ENCODE measurements around the gene GALNT10. TPM values are rescaled to one million over a fixed set of nuclear protein-coding genes. Genes with fewer than 3 reads are reported as not detected.

GALNT10 gene
- total and polyA plus RNA-seq, 2 experiments from 2014 or later, result 3.2 to 12.9 TPM

GRCh38 chr5:154321546-154321945, 131.0 kb downstream of the GALNT10 start:
- no peak overlapping the region for H3K4me2 ChIP-seq
- TF ChIP-seq CTCF (conservative IDR thresholded peaks at IDR 0.05; ENCODE audit: low read depth in 2 of 2), result no peak
- no peak for TF ChIP-seq ZNF462 (CRISPR knock-in tag; IDR thresholded peaks at IDR 0.05)
- no peak for TF ChIP-seq NANOG (IDR thresholded peaks at IDR 0.05; ENCODE audit: borderline replicate concordance)
- TF ChIP-seq POLR2AphosphoS5 (IDR thresholded peaks at IDR 0.05; ENCODE audit: low read depth), result no peak
- no peak for TF ChIP-seq JUNB (IDR thresholded peaks at IDR 0.05; ENCODE audit: unreplicated experiment)
- no peak for TF ChIP-seq EZH2phosphoT487 (IDR thresholded peaks at IDR 0.05; ENCODE audit: unreplicated experiment)
- no peak for TF ChIP-seq ZNF114 (CRISPR knock-in tag; IDR thresholded peaks at IDR 0.05)
- TF ChIP-seq ETS1 (IDR thresholded peaks at IDR 0.05), result no peak
- no peak for TF ChIP-seq EZH2 (IDR thresholded peaks at IDR 0.05; ENCODE audit: low read depth, unreplicated experiment)
- TF ChIP-seq CREB1 (CRISPR knock-in tag; IDR thresholded peaks at IDR 0.05; ENCODE audit: low read depth), result no peak
- no peak for TF ChIP-seq ZNF331 (CRISPR knock-in tag; IDR thresholded peaks at IDR 0.05; ENCODE audit: low read depth)
- no peak for TF ChIP-seq STAT1 (IDR thresholded peaks at IDR 0.05; ENCODE audit: unreplicated experiment)
- TF ChIP-seq REST (IDR thresholded peaks at IDR 0.05; ENCODE audit: unreplicated experiment), result no peak
- H3K36me3 ChIP-seq (ENCODE audit: insufficient read depth), result no peaks in the 10 kb centered on the region
- peaks cover 3% of the 10 kb centered on the region for H3K27me3 Mint-ChIP-seq (ENCODE audit: insufficient read depth, low read depth, poor library complexity)
- H3K36me3 Mint-ChIP-seq (ENCODE audit: low read depth), result no peaks in the 10 kb centered on the region
- DNase-seq (ENCODE audit: low spot score), result no peak
- H3K4me3 Mint-ChIP-seq, result no peak overlapping the region
- no peak overlapping the region for H3K27ac ChIP-seq (ENCODE audit: low read depth)
- no peaks in the 10 kb centered on the region for H3K27me3 ChIP-seq (ENCODE audit: insufficient read depth)
- no peaks in the 10 kb centered on the region for H3K79me2 ChIP-seq (replicated peaks; ENCODE audit: insufficient read depth)
- no peak overlapping the region for H2AFZ ChIP-seq
- no peak for ATAC-seq
- H3K9me3 Mint-ChIP-seq, result no peaks in the 10 kb centered on the region
- H3K4me1 Mint-ChIP-seq, result no peaks in the 10 kb centered on the region; the same call in 2 of the 3 replicates
- H3F3A ChIP-seq (replicated peaks; ENCODE audit: low read depth), result no peaks in the 10 kb centered on the region
- no peaks in the 10 kb centered on the region for H3K9me2 ChIP-seq (ENCODE audit: insufficient read depth)
- no peak overlapping the region for H3K27ac Mint-ChIP-seq
- no peaks in the 10 kb centered on the region for H3K4me1 ChIP-seq (ENCODE audit: insufficient read depth)
- no peak overlapping the region for H3K4me3 ChIP-seq
- no peaks in the 10 kb centered on the region for H4K20me1 ChIP-seq (replicated peaks; ENCODE audit: insufficient read depth)

Data from GM23338 (cell line).